Endothelial cell (in vitro differentiated cells): Measurements from ENCODE around the gene LMO1. TPM values are rescaled to one million over a fixed set of nuclear protein-coding genes. Genes with fewer than 3 reads are reported as not detected.

Experiments used
- DNase-seq: peaks from one replicate; pipeline ENCODE4 v3.0.0; 2021; ENCODE audit warnings: low spot score
- H3K27ac Mint-ChIP-seq: one replicate; pipeline ENCODE4 v1.8.0; 2021; ENCODE audit warnings: mixed read lengths, inconsistent platforms; ENCODE audit not compliant: unreplicated experiment
- H3K27me3 Mint-ChIP-seq: one replicate; pipeline ENCODE4 v1.8.0; 2021; ENCODE audit warnings: mild to moderate bottlenecking, moderate library complexity, mixed read lengths, inconsistent platforms; ENCODE audit not compliant: unreplicated experiment
- H3K36me3 Mint-ChIP-seq: one replicate; pipeline ENCODE4 v1.8.0; 2021; ENCODE audit warnings: mild to moderate bottlenecking, low read depth, mixed read lengths, inconsistent platforms; ENCODE audit not compliant: unreplicated experiment
- H3K4me1 Mint-ChIP-seq: one replicate; pipeline ENCODE4 v1.8.0; 2021; ENCODE audit warnings: mild to moderate bottlenecking, mixed read lengths, inconsistent platforms; ENCODE audit not compliant: unreplicated experiment
- H3K4me3 Mint-ChIP-seq: one replicate; pipeline ENCODE4 v1.8.0; 2021; ENCODE audit warnings: mild to moderate bottlenecking, mixed read lengths, inconsistent platforms; ENCODE audit not compliant: unreplicated experiment
- H3K9me3 Mint-ChIP-seq: one replicate; pipeline ENCODE4 v1.8.0; 2021; ENCODE audit warnings: mixed read lengths, inconsistent platforms; ENCODE audit not compliant: unreplicated experiment
- CTCF ChIP-seq: fragments of 200-600 bp; sonication (generic); IDR thresholded peaks from one replicate; pipeline ENCODE4 v1.5.0; 2021; ENCODE audit warnings: antibody characterized with exemption; ENCODE audit not compliant: unreplicated experiment
- total RNA-seq: library from RNA; stranded (reverse); fragmentation: NEBNext Ultra II Directional; extraction: Animal tissue kit (Norgen Biotek cat#: 25700); gene quantifications from one replicate; pipeline ENCODE4 v1.2.1, GENCODE V29; 2021; ENCODE audit not compliant: unreplicated experiment

LMO1 gene
- total RNA-seq, 1 donor from 2014 or later = not detected

- DNase-seq = no peak
- Mint-ChIP-seq H3K27ac (no peak overlapping the region), H3K9me3 (peaks cover 5% of the 10 kb centered on the region), H3K36me3 (no peaks in the 10 kb centered on the region), H3K27me3 (peaks cover 14% of the 10 kb centered on the region), H3K4me1 (peaks cover 2% of the 10 kb centered on the region), H3K4me3 (no peak overlapping the region)
- TF ChIP-seq CTCF = no peak
Observed at GRCh38 chr11:8269636-8270035, 6.0 kb upstream of the LMO1 start.

GRCh38 chr11:8268530-8269400 lies 5.1 kb upstream of the LMO1 start:
- no peak overlapping the region for H3K27ac Mint-ChIP-seq
- H3K36me3 Mint-ChIP-seq = peaks cover 4% of the 10 kb centered on the region
- H3K9me3 Mint-ChIP-seq = no peaks in the 10 kb centered on the region
- peaks cover 18% of the 10 kb centered on the region for H3K27me3 Mint-ChIP-seq
- no peak for TF ChIP-seq CTCF
- peak overlapping the region; percentile 66 for H3K4me3 Mint-ChIP-seq
- DNase-seq = peak; percentile 38
- peaks cover 6% of the 10 kb centered on the region for H3K4me1 Mint-ChIP-seq

- DNase-seq = no peak
- no peak overlapping the region for H3K27ac Mint-ChIP-seq
- H3K27me3 Mint-ChIP-seq = peaks cover 21% of the 10 kb centered on the region
- H3K4me1 Mint-ChIP-seq = peaks cover 11% of the 10 kb centered on the region
- H3K4me3 Mint-ChIP-seq = no peak overlapping the region
- no peak for TF ChIP-seq CTCF
- H3K36me3 Mint-ChIP-seq = peaks cover 4% of the 10 kb centered on the region
- no peaks in the 10 kb centered on the region for H3K9me3 Mint-ChIP-seq
Observed at GRCh38 chr11:8267831-8268529, 4.3 kb upstream of the LMO1 start.

- Mint-ChIP-seq H3K36me3 (peaks cover 4% of the 10 kb centered on the region), H3K27ac (no peak overlapping the region), H3K4me3 (no peak overlapping the region), H3K27me3 (peaks cover 21% of the 10 kb centered on the region), H3K4me1 (peaks cover 11% of the 10 kb centered on the region), H3K9me3 (no peaks in the 10 kb centered on the region)
- no peak for TF ChIP-seq CTCF
- DNase-seq = no peak
Observed at GRCh38 chr11:8267280-8267679, 3.6 kb upstream of the LMO1 start.
